ENCODE results near the gene PREPL. TPM values are rescaled to one million over a fixed set of nuclear protein-coding genes. Genes with fewer than 3 reads are reported as not detected.

Gene PREPL
- total and polyA plus RNA-seq, 2 donors (not counting 3 experiments of a cell fraction or from before 2014, with no cell fraction given), result 10.1 to 25.7 TPM

- Histone ChIP-seq H3K27ac (ENCODE audit: insufficient read depth, low read depth, low read length) (no peak overlapping the region), H4K20me1 (replicated peaks; ENCODE audit: control insufficient read depth, extremely low read depth, insufficient read depth, low read length) (no peaks in the 10 kb centered on the region), H3K4me2 (ENCODE audit: insufficient read depth, low read length) (no peak overlapping the region), H3K4me3 (replicated peaks in 1 of 3; ENCODE audit: insufficient read depth in 1 of 3, low read depth in 1 of 3, low read length in 3 of 3) (no peak overlapping the region), H3K27me3 (ENCODE audit: control insufficient read depth in 2 of 2, insufficient read depth in 2 of 2, low read length in 2 of 2) (no peaks in the 10 kb centered on the region), H3K4me1 (ENCODE audit: control insufficient read depth, extremely low read depth, insufficient read depth, low read length) (no peaks in the 10 kb centered on the region), H3K9ac (replicated peaks; ENCODE audit: extremely low read depth, insufficient read depth, low read length) (no peak overlapping the region), H3K36me3 (ENCODE audit: control insufficient read depth in 2 of 2, extremely low read depth in 1 of 2, insufficient read depth in 2 of 2, low read length in 2 of 2) (no peaks in the 10 kb centered on the region), H3K79me2 (ENCODE audit: control insufficient read depth, insufficient read depth, low read length) (no peaks in the 10 kb centered on the region), H2AFZ (ENCODE audit: low read depth, low read length) (no peak overlapping the region), H3K9me3 (replicated peaks; ENCODE audit: control insufficient read depth, insufficient read depth, low read length) (no peaks in the 10 kb centered on the region), H3K9me1 (replicated peaks; ENCODE audit: control insufficient read depth, extremely low read depth, insufficient read depth, low read length) (no peaks in the 10 kb centered on the region)
- dilution Hi-C loops (cut with MboI; ENCODE audit: extremely low pct_ligation_motif_present, low sequenced_read_pairs), result no loop called here
- FAIRE-seq, result no peak
- no peak for TF ChIP-seq GATA2 (IDR thresholded peaks at IDR 0.05; ENCODE audit: insufficient read depth, insufficient read length, low read depth, low read length)
- no peak for TF ChIP-seq EZH2 (IDR thresholded peaks at IDR 0.05; ENCODE audit: borderline replicate concordance, low read depth, low read length, severe bottlenecking)
- TF ChIP-seq CTCF (IDR thresholded peaks at IDR 0.05; ENCODE audit: extremely low read depth in 1 of 2, insufficient read depth in 1 of 2, low read depth in 1 of 2, low read length in 2 of 2), result peak; percentile 36 to 38
- no peak for TF ChIP-seq POLR2A (IDR thresholded peaks at IDR 0.05; ENCODE audit: low read depth, low read length)
- no peak for TF ChIP-seq JUN (IDR thresholded peaks at IDR 0.05; ENCODE audit: borderline replicate concordance, insufficient read depth, insufficient read length, low read depth)
- no peak for TF ChIP-seq FOS (IDR thresholded peaks at IDR 0.05; ENCODE audit: borderline replicate concordance, insufficient read depth, low read length)
- no TSS peak for BruUV-seq (replicated peaks)
- ChIA-PET POLR2A (interaction anchor here (0.8 kb wide), 1 partner anchor 564 kb away, joined by 4 read pairs; no protein-coding TSS in a partner anchor), CTCF (interaction anchor here (0.6 to 9.5 kb wide), 76 partner anchors 8 to 1193 kb away, joined by 3 to 242 read pairs (median 4); partner anchors contain the start of genes CAMKMT and PREPL)
- intact Hi-C loops (cut with micrococcal nuclease), result loop anchor here (1.0 kb wide), 2 partner anchors 87 to 563 kb away; no protein-coding TSS in a partner anchor
- peak; percentile 46 for DNase-seq (ENCODE audit: low read depth, low spot score)
Measured at GRCh38 chr2:44392338-44392943, 31.1 kb upstream of the PREPL start.

All from endothelial cell of umbilical vein (primary cell).